GM21786 (cell line): ENCODE results near the gene DZANK1.
"Not testable (repeated sequence)": the region's sequence is repeated elsewhere in the genome, so short reads cannot be mapped to it uniquely, and the experiment has no call there.

ENCODE experiments used
- ATAC-seq: cut with Tn5 transposase; IDR thresholded peaks from one replicate; pipeline ENCODE4 v1.9.1; 2021; ENCODE audit not compliant: unreplicated experiment

Gene DZANK1

GRCh38 chr20:18466894-18467730 lies at the start of gene DZANK1, which contains the start of gene POLR3F:
Gene DZANK1 (minus strand): TSS chr20:18467030. CDS start chr20:18465358, 1,672 bp downstream.
Gene POLR3F (plus strand): TSS chr20:18467390. CDS start chr20:18467507, 117 bp downstream.
- ATAC-seq: peak; percentile 98

DNA sequence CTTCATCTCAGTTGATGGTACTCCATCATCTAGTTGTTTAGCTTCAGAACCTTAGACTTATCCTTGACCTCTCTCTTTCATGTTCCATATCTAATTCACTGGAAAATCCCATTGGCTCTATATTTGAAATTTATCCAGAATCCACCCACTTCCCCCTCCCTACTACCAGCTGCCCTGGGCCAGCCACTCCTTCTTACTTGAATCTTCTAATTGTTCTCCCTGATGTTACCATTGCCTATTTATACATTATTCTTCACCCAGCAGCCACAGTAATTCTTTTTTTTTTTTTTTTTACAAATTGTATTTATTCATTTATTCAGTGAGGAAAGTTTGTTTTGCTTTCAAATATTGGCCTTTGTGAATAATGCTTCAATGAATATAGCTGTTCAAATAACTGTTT lies 49.1 kb upstream of the DZANK1 start:
- no peak for ATAC-seq

DNA sequence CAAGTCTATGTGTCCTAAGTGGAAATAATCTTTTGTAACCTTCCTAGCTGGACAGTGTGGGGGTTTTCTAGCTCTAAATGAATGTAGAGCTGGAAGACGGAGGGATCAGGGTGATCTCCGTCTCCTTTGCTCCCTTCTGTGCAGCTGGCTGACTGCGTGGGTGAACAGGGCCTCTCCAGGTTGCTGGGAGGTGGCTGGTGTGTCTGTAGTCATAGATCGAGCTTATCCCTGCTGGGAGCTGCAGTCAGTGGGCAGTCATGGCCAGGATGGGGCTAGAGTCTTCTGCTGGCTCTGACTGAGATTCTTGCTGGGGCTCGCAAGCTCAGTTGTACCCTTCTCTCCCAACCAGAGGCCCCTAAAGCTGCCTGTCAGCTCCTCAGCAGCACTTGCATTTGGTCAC lies 47.3 kb upstream of the DZANK1 start:
- no peak for ATAC-seq

- ATAC-seq: no peak
Observed at GRCh38 chr20:18513208-18513607, 46.4 kb upstream of the DZANK1 start.

DNA sequence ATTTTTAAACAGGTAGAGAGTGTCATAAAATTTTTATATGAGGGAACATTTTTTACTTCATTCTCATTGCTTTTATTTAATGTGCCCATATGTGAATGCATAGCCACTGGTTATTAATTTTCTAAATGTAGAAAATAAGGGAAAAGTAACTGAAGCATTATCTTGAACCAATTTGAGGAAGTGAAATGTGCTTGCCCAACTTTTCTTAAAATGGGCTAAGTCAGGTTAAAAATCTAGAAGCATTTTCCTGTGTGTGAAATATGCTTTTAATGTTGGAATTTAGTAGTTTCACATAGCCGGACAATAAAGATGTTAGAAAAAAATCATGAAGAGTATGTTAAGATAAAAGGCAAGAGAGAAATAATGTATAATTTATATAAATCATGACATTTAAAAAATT lies 44.7 kb upstream of the DZANK1 start:
- no peak for ATAC-seq

DNA sequence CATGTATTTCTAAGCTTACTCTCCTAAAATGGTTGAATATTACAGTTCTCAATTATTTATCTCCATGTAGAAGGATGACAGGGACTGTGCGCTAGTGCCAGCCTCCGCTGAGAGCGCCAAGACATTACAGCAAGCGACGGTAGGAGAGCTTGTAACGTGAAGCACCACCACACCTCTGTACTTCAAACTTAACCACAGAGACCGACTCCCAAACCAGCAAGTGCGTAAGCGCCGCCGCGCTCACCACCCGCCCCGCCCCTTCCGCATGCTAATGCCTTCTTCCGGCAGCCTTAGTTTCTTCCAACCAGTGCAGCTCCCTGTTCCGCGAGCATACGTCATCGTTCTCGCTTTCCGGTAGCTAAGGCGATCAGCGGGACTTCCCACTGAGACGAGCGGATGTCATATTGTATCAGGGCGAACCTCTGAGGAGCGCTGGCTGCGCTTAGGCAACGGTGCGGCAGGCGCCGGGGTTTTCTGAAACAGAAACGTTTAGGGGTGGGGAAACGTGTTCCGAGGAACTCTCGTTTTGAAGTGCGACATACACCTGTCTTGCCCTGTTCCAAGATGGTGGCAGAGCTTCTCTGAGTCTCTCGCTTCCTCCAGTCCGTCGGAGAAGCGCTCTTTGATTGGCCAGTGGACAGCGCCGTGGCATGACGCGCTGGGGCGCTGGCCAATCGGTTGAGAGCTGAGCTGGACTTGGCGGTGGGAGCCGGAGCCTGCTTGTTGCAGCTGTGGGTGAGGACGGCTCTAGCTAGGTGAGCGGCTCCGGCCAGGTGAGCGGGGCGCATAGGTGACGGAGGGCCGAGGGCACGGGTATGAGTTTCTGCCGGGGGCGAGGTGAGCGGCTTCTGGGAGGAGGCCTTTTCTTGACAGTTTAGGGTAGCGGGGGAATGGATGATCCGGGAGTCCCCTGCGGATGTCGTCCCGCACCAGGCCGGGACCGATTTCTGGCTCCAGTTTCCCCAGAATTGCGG lies 40.7 kb upstream of the DZANK1 start, which contains the start of gene SEC23B:
SEC23B (plus strand) TSS at position 723 of the 974 bp plus-strand sequence. CDS start 2,896 bp downstream, outside the sequence.
- ATAC-seq: peak; percentile 94

GRCh38 chr20:18506744-18507143 lies 39.9 kb upstream of the DZANK1 start:
- no peak for ATAC-seq

GRCh38 chr20:18504479-18505060 lies 37.7 kb upstream of the DZANK1 start:
- ATAC-seq: no peak

- ATAC-seq: not testable (repeated sequence)
Observed at GRCh38 chr20:18501672-18502071, 34.8 kb upstream of the DZANK1 start.

- ATAC-seq: no peak
Observed at GRCh38 chr20:18497603-18498002, 30.8 kb upstream of the DZANK1 start.

DNA sequence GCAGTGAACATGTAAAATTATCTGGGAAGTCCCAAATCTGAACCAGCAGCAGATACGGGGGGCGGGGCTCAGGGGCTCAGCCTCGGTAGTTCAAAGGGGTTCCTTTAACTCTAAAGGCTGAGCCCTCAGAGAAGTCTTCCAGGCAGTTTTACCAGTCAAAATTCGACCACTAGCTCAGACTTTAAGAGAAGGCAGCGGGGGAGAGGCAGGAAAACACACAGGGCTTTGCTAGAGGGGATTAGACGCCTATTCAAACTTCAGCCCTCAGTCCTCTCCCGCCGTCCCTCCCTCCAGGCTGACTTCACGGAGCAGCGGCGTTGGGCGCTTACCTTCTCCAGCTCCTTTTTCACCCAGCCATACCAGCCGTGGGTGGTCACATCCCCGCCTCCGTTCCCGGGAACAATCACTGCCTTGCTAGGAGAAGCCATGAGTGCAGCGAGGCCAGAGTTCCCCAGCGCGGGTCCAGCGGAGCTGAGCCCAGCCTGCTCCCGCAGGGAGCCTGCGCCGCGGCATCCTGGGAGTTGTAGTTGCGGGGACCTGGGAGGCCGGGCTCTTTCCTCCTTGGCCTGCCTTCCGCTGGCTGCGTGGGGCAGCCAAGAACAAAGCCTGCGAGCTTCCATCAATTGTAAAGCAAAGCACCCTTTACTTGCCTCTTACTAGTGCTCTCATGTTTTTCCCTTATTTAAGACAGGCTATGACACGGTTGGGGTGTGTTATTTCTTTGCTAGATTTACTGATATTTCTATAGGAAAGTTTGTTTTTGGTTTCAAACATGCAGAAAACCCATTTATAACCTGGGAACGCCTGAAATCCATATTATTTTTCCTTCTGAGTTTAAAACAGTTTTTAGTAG lies 30.1 kb upstream of the DZANK1 start, which contains the start of gene RBBP9:
RBBP9 (minus strand) TSS at position 486 of the 853 bp plus-strand sequence; CDS start at position 428, 58 bp downstream.
- peak; percentile 98 for ATAC-seq

GRCh38 chr20:18496042-18496441 lies 29.2 kb upstream of the DZANK1 start:
- no peak for ATAC-seq

DNA sequence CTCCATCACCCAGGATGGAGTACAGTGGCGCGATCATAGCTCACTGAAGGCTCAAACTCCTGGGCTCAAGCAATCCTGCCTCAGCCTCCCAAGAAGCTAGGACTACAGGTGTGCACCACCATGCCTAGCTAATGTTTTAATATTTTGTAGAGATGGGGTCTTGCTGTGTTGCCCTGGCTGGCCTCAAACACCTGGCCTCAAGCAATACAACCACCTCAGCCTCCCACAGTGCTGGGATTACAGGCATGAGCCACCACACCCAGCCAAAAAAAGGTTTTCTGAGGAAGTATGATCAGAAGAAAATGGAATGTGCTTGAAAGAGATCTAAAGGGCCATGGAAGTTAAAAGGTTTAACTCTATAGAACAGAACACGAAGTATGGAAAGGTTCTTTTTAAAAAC lies 21.5 kb upstream of the DZANK1 start:
- no peak for ATAC-seq

DNA sequence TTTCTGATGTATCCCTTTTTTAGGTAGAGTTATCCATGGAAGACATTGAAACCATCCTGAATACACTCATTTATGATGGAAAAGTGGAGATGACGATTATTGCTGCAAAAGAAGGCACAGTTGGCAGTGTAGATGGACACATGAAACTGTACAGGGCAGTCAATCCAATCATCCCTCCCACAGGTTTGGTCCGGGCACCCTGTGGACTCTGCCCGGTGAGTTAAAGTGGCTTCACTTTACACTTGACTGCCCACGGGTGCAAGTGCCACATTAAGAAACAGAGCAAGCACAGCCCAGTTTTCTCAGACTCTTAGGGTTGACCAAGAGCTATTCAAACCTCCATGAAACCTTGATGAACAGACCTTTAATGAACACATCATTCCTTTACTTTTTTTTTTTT lies 14.8 kb upstream of the DZANK1 start:
- no peak for ATAC-seq

GRCh38 chr20:18477821-18478220 lies 11.0 kb upstream of the DZANK1 start:
- no peak for ATAC-seq

- no peak for ATAC-seq
Observed at GRCh38 chr20:18477218-18477617, 10.4 kb upstream of the DZANK1 start.

DNA sequence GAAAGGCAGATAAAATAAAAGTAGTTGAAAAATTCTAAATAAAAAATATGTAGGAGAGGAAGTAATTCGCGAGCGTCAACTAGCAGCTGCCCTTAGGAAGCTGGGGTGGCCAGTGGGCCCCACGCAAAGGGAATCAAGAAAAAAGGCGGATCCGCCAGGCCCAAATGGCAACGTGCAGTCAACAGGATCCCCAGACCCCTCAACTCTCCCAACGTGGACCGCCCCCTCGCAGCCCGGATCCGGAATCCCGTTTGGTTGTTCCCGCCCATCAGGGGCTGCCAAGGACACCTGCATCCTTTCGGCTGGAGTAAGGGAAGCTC lies 296 bp downstream of the DZANK1 start:
- ATAC-seq: peak; percentile 22

GRCh38 chr20:18465536-18466200 lies 1.2 kb downstream of the DZANK1 start:
- ATAC-seq: no peak

DNA sequence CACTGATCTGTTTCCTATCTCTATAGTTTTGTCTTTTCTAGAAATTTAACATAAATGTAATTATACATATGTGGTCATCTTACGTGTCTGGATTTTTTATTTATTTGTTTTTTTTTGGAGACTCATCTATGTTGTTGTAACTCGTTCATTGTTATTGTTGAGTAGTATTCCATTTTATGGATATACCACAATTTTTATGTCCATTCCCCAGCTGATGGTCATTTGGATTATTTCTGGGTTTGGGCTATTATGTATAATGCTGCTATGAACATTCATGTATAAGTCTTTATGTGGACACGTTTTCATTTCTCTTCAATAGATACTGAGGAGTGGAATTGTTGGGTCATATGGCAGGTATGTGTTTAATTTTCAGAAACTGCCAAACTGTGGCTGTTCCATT lies 10.2 kb downstream of the DZANK1 start:
- no peak for ATAC-seq

- no peak for ATAC-seq
Observed at GRCh38 chr20:18443886-18444285, 22.9 kb downstream of the DZANK1 start.
